Activated effector memory CD4-positive, alpha-beta T cell treated with Interleukin-2 at 50 U/mL for 16 hours (primary cell): Measurements from ENCODE around the gene TAF9B.
A peak's percentile ranks its signal among the peaks of the same experiment; 100 is the strongest.
"Not testable (repeated sequence)": the region's sequence is repeated elsewhere in the genome, so short reads cannot be mapped to it uniquely, and the experiment has no call there.

Experiments
- DNase-seq: peaks from one replicate; pipeline ENCODE4 v3.0.0-alpha.2; 2020

The TAF9B gene

GRCh38 chrX:78111140-78111931, 28.1 kb downstream of the TAF9B start:
- no peak for DNase-seq

- no peak for DNase-seq
These were observed 30.0 kb downstream of the TAF9B start for GRCh38 chrX:78109458-78109857.

- DNase-seq: no peak
These were observed 32.8 kb downstream of the TAF9B start for GRCh38 chrX:78106651-78106986.

GRCh38 chrX:78105944-78106650, 33.4 kb downstream of the TAF9B start:
- DNase-seq: peak; percentile 3

GRCh38 chrX:78104447-78105176, 34.8 kb downstream of the TAF9B start:
- peak; percentile 2 for DNase-seq

- DNase-seq: peak; percentile 89
These were observed 35.6 kb downstream of the TAF9B start, which contains the start of gene PGK1 for GRCh38 chrX:78103623-78104446. TSS of gene PGK1 (plus strand) at chrX:78104248. CDS start at chrX:78104341, 93 bp downstream.

GRCh38 chrX:78103001-78103622, 36.3 kb downstream of the TAF9B start:
- no peak for DNase-seq

- no peak for DNase-seq
These were observed 37.4 kb downstream of the TAF9B start for GRCh38 chrX:78102091-78102490.

GRCh38 chrX:78098108-78098507, 41.3 kb downstream of the TAF9B start:
- no peak for DNase-seq

GRCh38 chrX:78092296-78092695, 47.2 kb downstream of the TAF9B start:
- no peak for DNase-seq

- DNase-seq: not testable (repeated sequence)
These were observed 58.0 kb downstream of the TAF9B start for GRCh38 chrX:78081413-78081812.
